ENCODE results near the gene NEB.

DNA sequence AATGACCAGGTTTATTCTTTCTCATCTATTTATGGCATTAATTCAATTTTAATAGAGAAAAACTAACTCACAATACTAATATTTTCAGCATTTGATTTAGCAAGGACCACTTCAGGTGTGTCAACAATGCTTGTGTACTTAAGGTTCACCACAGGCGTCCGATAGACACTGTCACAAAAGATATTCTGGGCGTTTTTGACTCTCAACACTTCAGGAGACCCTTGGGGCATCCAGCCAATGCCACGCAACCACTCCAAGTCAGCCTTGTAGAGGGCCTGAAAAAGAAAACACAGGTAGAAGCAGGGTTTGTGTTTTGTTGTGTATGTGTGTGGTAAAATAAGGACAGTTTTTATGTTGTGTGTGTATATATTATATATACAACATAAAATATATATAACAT, 158.2 kb downstream of the NEB start:
- TF ChIP-seq, protein P1, sequence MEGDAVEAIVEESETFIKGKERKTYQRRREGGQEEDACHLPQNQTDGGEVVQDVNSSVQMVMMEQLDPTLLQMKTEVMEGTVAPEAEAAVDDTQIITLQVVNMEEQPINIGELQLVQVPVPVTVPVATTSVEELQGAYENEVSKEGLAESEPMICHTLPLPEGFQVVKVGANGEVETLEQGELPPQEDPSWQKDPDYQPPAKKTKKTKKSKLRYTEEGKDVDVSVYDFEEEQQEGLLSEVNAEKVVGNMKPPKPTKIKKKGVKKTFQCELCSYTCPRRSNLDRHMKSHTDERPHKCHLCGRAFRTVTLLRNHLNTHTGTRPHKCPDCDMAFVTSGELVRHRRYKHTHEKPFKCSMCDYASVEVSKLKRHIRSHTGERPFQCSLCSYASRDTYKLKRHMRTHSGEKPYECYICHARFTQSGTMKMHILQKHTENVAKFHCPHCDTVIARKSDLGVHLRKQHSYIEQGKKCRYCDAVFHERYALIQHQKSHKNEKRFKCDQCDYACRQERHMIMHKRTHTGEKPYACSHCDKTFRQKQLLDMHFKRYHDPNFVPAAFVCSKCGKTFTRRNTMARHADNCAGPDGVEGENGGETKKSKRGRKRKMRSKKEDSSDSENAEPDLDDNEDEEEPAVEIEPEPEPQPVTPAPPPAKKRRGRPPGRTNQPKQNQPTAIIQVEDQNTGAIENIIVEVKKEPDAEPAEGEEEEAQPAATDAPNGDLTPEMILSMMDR (IDR thresholded peaks at IDR 0.05): no peak
- no peak for TF ChIP-seq EP300 (IDR thresholded peaks at IDR 0.05)
